AG09319 (cell line): ENCODE measurements around the gene ACBD5.

Experiments used
- DNase-seq: peaks from one replicate; pipeline ENCODE4 v3.0.0-alpha.2; 2010; ENCODE audit warnings: low read depth; ENCODE audit errors: extremely low read depth
- CTCF ChIP-seq: IDR thresholded peaks from 2 replicates; pipeline ENCODE4 v1.5.1; 2011; ENCODE audit warnings: low read depth, mild to moderate bottlenecking, inconsistent platforms, low read length, moderate library complexity

ACBD5 gene

GRCh38 chr10:27197980-27198620 lies 42.5 kb downstream of the ACBD5 start:
- DNase-seq = no peak
- no peak for TF ChIP-seq CTCF

- peak; percentile 51 for DNase-seq
- no peak for TF ChIP-seq CTCF
Measured at GRCh38 chr10:27192284-27192683, 48.3 kb downstream of the ACBD5 start.

GRCh38 chr10:27190508-27190907 lies 50.1 kb downstream of the ACBD5 start:
- no peak for DNase-seq
- no peak for TF ChIP-seq CTCF

GRCh38 chr10:27188897-27189296 lies 51.7 kb downstream of the ACBD5 start:
- DNase-seq = no peak
- no peak for TF ChIP-seq CTCF

GRCh38 chr10:27188259-27188658 lies 52.3 kb downstream of the ACBD5 start:
- DNase-seq = no peak
- no peak for TF ChIP-seq CTCF

- TF ChIP-seq CTCF = no peak
- DNase-seq = no peak
Measured at GRCh38 chr10:27169849-27170248, 70.7 kb downstream of the ACBD5 start.

GRCh38 chr10:27158421-27158820 lies 82.2 kb downstream of the ACBD5 start:
- no peak for TF ChIP-seq CTCF
- DNase-seq = no peak
